ENCODE data around the gene VSX2. TPM values are rescaled to one million over a fixed set of nuclear protein-coding genes. Genes with fewer than 3 reads are reported as not detected.
A peak's percentile ranks its signal among the peaks of the same experiment; 100 is the strongest.

VSX2 gene
- total and polyA plus RNA-seq, 2 of the 13 experiments (the other 11 are each of a cell fraction or from before 2014, with no cell fraction given): 0.05 TPM; not detected in 1

DNA sequence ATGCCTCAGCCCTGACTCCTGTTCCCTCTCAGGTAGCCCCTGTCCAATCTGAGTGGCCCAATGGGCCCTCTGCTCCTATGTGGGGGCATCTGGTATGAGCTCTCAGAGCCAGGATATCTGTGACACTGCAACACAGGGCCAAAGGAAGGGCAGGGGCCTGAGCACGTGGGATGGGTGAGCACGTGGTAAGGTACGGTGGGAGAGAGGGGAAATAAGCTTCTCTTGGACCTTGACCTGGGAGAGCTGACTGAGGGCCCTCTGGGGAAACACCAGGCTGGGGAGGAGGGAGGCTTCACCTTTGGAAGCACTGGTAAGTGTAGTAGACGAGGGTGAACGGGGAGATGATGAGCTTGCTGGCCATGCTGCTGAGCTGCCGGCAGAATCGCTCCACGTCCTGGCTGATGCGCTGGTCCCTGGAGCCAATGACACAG is 56.8 kb downstream of the VSX2 start (continued):
- TF ChIP-seq, protein P1, sequence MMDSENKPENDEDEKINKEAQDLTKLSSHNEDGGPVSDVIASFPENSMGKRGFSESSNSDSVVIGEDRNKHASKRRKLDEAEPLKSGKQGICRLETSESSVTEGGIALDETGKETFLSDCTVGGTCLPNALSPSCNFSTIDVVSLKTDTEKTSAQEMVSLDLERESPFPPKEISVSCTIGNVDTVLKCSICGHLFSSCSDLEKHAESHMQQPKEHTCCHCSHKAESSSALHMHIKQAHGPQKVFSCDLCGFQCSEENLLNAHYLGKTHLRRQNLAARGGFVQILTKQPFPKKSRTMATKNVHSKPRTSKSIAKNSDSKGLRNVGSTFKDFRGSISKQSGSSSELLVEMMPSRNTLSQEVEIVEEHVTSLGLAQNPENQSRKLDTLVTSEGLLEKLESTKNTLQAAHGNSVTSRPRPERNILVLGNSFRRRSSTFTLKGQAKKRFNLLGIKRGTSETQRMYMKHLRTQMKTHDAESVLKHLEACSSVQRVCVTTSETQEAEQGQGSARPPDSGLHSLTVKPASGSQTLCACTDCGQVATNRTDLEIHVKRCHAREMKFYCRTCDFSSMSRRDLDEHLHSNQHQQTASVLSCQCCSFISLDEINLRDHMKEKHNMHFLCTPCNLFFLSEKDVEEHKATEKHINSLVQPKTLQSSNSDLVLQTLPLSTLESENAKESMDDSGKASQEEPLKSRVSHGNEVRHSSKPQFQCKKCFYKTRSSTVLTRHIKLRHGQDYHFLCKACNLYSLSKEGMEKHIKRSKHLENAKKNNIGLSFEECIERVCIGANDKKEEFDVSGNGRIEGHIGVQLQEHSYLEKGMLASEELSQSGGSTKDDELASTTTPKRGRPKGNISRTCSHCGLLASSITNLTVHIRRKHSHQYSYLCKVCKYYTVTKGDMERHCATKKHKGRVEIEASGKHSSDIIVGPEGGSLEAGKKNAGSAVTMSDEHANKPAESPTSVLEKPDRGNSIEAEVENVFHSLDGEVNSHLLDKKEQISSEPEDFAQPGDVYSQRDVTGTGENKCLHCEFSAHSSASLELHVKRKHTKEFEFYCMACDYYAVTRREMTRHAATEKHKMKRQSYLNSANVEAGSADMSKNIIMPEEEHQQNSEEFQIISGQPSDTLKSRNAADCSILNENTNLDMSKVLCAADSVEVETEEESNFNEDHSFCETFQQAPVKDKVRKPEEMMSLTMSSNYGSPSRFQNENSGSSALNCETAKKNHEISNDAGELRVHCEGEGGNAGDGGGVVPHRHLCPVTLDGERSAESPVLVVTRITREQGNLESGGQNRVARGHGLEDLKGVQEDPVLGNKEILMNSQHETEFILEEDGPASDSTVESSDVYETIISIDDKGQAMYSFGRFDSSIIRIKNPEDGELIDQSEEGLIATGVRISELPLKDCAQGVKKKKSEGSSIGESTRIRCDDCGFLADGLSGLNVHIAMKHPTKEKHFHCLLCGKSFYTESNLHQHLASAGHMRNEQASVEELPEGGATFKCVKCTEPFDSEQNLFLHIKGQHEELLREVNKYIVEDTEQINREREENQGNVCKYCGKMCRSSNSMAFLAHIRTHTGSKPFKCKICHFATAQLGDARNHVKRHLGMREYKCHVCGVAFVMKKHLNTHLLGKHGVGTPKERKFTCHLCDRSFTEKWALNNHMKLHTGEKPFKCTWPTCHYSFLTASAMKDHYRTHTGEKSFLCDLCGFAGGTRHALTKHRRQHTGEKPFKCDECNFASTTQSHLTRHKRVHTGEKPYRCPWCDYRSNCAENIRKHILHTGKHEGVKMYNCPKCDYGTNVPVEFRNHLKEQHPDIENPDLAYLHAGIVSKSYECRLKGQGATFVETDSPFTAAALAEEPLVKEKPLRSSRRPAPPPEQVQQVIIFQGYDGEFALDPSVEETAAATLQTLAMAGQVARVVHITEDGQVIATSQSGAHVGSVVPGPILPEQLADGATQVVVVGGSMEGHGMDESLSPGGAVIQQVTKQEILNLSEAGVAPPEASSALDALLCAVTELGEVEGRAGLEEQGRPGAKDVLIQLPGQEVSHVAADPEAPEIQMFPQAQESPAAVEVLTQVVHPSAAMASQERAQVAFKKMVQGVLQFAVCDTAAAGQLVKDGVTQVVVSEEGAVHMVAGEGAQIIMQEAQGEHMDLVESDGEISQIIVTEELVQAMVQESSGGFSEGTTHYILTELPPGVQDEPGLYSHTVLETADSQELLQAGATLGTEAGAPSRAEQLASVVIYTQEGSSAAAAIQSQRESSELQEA (CRISPR knock-in tag; IDR thresholded peaks at IDR 0.05; ENCODE audit: not compliant biosample characterization): peak; percentile 75
- TF ChIP-seq, protein P2, sequence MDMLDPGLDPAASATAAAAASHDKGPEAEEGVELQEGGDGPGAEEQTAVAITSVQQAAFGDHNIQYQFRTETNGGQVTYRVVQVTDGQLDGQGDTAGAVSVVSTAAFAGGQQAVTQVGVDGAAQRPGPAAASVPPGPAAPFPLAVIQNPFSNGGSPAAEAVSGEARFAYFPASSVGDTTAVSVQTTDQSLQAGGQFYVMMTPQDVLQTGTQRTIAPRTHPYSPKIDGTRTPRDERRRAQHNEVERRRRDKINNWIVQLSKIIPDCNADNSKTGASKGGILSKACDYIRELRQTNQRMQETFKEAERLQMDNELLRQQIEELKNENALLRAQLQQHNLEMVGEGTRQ (IDR thresholded peaks at IDR 0.05; ENCODE audit: low read depth, low read length): peak; percentile 84
- TF ChIP-seq, protein P2 (CRISPR knock-in tag; IDR thresholded peaks at IDR 0.05; ENCODE audit: borderline replicate concordance): peak; percentile 87; the same call in 1 of the 2 replicates
- TF ChIP-seq ZNF337 (CRISPR knock-in tag; IDR thresholded peaks at IDR 0.05; ENCODE audit: borderline replicate concordance, low read depth) (no peak), ZSCAN29 (CRISPR knock-in tag; conservative IDR thresholded peaks at IDR 0.05) (no peak), XBP1 (CRISPR knock-in tag; IDR thresholded peaks at IDR 0.05) (no peak), SPEN (CRISPR knock-in tag; IDR thresholded peaks at IDR 0.05; ENCODE audit: low read depth) (peak; percentile 77), ZNF326 (CRISPR knock-in tag; IDR thresholded peaks at IDR 0.05; ENCODE audit: borderline replicate concordance) (no peak), ZNF547 (CRISPR knock-in tag; IDR thresholded peaks at IDR 0.05) (peak; percentile 62; the same call in 1 of the 2 replicates), ZNF782 (CRISPR knock-in tag; IDR thresholded peaks at IDR 0.05; ENCODE audit: borderline replicate concordance) (no peak), MEIS1 (CRISPR knock-in tag; IDR thresholded peaks at IDR 0.05; ENCODE audit: borderline replicate concordance) (no peak), ETV5 (CRISPR knock-in tag; IDR thresholded peaks at IDR 0.05; ENCODE audit: borderline replicate concordance) (0 out of 2 replicates have a peak, but pooled peaks have one; percentile 24), ZFP37 (CRISPR knock-in tag; IDR thresholded peaks at IDR 0.05; ENCODE audit: borderline replicate concordance) (peak; percentile 84; the same call in 1 of the 2 replicates), ZNF737 (CRISPR knock-in tag; IDR thresholded peaks at IDR 0.05; ENCODE audit: borderline replicate concordance) (peak; percentile 60; the same call in 1 of the 2 replicates)
- TF ChIP-seq, protein P3, sequence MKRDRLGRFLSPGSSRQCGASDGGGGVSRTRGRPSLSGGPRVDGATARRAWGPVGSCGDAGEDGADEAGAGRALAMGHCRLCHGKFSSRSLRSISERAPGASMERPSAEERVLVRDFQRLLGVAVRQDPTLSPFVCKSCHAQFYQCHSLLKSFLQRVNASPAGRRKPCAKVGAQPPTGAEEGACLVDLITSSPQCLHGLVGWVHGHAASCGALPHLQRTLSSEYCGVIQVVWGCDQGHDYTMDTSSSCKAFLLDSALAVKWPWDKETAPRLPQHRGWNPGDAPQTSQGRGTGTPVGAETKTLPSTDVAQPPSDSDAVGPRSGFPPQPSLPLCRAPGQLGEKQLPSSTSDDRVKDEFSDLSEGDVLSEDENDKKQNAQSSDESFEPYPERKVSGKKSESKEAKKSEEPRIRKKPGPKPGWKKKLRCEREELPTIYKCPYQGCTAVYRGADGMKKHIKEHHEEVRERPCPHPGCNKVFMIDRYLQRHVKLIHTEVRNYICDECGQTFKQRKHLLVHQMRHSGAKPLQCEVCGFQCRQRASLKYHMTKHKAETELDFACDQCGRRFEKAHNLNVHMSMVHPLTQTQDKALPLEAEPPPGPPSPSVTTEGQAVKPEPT (CRISPR knock-in tag; IDR thresholded peaks at IDR 0.05; ENCODE audit: low read depth): no peak
- TF ChIP-seq, protein P4, sequence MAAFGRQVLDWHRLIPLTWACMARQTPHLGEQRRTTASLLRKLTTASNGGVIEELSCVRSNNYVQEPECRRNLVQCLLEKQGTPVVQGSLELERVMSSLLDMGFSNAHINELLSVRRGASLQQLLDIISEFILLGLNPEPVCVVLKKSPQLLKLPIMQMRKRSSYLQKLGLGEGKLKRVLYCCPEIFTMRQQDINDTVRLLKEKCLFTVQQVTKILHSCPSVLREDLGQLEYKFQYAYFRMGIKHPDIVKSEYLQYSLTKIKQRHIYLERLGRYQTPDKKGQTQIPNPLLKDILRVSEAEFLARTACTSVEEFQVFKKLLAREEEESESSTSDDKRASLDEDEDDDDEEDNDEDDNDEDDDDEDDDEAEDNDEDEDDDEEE (CRISPR knock-in tag; IDR thresholded peaks at IDR 0.05): no peak

All from HepG2 (cell line).